Measurements from ENCODE around the gene B4GALNT2. TPM values are rescaled to one million over a fixed set of nuclear protein-coding genes. Genes with fewer than 3 reads are reported as not detected.

The B4GALNT2 gene
- total RNA-seq, 3 donors from 2014 or later (not counting 1 experiment from before 2014, with no cell fraction given): 0.05 TPM; not detected in 1

DNA sequence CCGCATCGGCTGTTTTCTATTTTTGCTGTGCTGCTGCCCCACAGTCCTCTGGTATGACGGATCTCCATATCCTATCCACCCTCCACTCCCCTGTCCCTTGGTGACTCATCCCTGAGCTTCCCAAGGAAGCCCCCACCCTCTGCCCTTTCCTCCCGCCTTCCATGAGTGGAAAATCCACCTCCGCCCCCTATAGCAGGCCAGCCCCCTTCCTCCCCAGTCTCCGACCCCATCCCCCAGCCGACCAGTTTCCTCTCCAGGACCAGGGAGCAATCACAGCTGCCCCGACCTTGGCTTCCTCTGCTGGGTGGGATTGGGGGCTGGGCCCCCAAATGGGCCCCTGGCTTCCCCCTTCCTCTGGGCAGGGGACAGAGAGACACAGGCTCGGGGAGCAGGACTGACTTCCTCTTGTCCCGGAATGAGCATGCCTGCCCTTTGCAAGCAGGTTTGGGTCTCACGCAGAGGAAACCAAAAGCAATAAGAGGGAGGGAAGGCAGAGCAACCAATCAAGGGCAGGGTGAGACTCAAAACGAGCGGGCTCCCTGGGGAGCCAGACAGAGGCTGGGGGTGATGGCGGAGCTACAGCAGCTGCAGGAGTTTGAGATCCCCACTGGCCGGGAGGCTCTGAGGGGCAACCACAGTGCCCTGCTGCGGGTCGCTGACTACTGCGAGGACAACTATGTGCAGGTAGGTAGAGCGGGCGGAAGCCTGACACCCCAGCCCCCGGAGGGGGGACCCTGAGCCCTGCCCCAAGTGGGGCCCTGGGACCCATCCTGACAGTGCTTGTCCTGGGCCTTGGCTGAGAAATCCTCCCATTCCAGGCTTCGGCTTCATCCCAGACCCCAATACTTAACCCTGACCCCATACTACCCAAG, 77.8 kb downstream of the B4GALNT2 start, which contains the start of the genes ABI3 and GNGT2:
Gene ABI3, plus strand, starts transcription at position 550 of the 872 bp plus-strand sequence. Its CDS starts 18 bp downstream, at position 568.
Gene GNGT2, minus strand, starts transcription at position 417 of the 872 bp plus-strand sequence. CDS start 3,152 bp downstream, outside the sequence.
- no peaks in the 10 kb centered on the region for H3K9me3 ChIP-seq (ENCODE audit: control insufficient read depth, insufficient read depth, low read length)
- Mint-ChIP-seq H3K27ac (peak within 1 kb of the TSS; percentile 83 to 98), H3K4me1 (peaks cover 78 to 84% of the 10 kb centered on the region in 2 donors), H3K9me3 (no peaks in the 10 kb centered on the region), H3K27me3 (ENCODE audit: low read depth in 2 of 2) (no peaks in the 10 kb centered on the region), H3K4me3 (peak within 1 kb of the TSS; percentile 100), H3K36me3 (peaks cover 19% of the 10 kb centered on the region)
- H3K27me3 ChIP-seq (ENCODE audit: control insufficient read depth, insufficient read depth, low read length): no peaks in the 10 kb centered on the region
- peak within 1 kb of the TSS; percentile 59 for H3K4me3 ChIP-seq (ENCODE audit: low read length)
- peak within 1 kb of the TSS; percentile 82 for H3K27ac ChIP-seq (ENCODE audit: low read length)
- DNase-seq: peak; percentile 51 to 83
- 12% methylated on average over 22 of the region's 22 CpGs for WGBS (ENCODE audit: insufficient coverage)
- ATAC-seq: peak; percentile 71 to 75 (median 75)
- TF ChIP-seq, protein P1, sequence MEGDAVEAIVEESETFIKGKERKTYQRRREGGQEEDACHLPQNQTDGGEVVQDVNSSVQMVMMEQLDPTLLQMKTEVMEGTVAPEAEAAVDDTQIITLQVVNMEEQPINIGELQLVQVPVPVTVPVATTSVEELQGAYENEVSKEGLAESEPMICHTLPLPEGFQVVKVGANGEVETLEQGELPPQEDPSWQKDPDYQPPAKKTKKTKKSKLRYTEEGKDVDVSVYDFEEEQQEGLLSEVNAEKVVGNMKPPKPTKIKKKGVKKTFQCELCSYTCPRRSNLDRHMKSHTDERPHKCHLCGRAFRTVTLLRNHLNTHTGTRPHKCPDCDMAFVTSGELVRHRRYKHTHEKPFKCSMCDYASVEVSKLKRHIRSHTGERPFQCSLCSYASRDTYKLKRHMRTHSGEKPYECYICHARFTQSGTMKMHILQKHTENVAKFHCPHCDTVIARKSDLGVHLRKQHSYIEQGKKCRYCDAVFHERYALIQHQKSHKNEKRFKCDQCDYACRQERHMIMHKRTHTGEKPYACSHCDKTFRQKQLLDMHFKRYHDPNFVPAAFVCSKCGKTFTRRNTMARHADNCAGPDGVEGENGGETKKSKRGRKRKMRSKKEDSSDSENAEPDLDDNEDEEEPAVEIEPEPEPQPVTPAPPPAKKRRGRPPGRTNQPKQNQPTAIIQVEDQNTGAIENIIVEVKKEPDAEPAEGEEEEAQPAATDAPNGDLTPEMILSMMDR (IDR thresholded peaks at IDR 0.05): no peak
- intact Hi-C loops (cut with micrococcal nuclease): loop anchor here (1.0 kb wide), 1 partner anchor 8 kb away; no protein-coding TSS in a partner anchor
- peaks cover 83% of the 10 kb centered on the region for H3K4me1 ChIP-seq (ENCODE audit: control insufficient read depth, insufficient read depth, low read length)
- peaks cover 16% of the 10 kb centered on the region for H3K36me3 ChIP-seq (ENCODE audit: control insufficient read depth, insufficient read depth, low read length)

DNA sequence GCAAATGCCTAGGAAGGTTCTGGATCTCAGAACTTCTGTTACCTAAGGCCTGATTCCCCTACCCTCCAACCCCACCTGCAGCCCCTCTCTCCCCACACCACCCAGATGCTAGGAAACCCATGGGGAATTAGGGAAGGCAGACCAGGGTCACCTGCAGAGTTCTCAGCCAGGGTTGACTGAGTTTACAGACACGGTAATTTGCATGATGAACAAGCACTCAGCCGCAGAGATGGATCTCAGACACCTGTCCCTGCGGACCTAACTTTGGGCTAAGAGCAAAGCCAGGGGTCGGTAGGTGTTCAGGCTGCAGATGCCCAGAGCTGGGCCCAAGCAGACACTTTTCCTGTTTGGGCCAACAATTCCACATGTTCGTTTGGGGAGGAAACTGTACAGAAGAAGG, 80.8 kb downstream of the B4GALNT2 start:
- DNase-seq (no peak), ATAC-seq (no peak)
- intact Hi-C loops (cut with micrococcal nuclease): no loop called here
- Histone ChIP-seq H3K27ac (ENCODE audit: low read length) (peak overlapping the region; percentile 56), H3K4me1 (ENCODE audit: control insufficient read depth, insufficient read depth, low read length) (peaks cover 97% of the 10 kb centered on the region), H3K27me3 (ENCODE audit: control insufficient read depth, insufficient read depth, low read length) (no peaks in the 10 kb centered on the region), H3K9me3 (ENCODE audit: control insufficient read depth, insufficient read depth, low read length) (no peaks in the 10 kb centered on the region), H3K36me3 (ENCODE audit: control insufficient read depth, insufficient read depth, low read length) (peaks cover 15% of the 10 kb centered on the region), H3K4me3 (ENCODE audit: low read length) (peak overlapping the region; percentile 59)
- Mint-ChIP-seq H3K36me3 (peaks cover 14% of the 10 kb centered on the region), H3K27me3 (ENCODE audit: low read depth in 2 of 2) (no peaks in the 10 kb centered on the region), H3K4me1 (peaks cover 91% of the 10 kb centered on the region in 2 donors), H3K27ac (peak overlapping the region; percentile 83 to 98), H3K9me3 (no peaks in the 10 kb centered on the region), H3K4me3 (peak overlapping the region; percentile 100)
- TF ChIP-seq, protein P1 (IDR thresholded peaks at IDR 0.05): no peak
- WGBS (ENCODE audit: insufficient coverage): 37% methylated on average over 5 of the region's 5 CpGs

DNA sequence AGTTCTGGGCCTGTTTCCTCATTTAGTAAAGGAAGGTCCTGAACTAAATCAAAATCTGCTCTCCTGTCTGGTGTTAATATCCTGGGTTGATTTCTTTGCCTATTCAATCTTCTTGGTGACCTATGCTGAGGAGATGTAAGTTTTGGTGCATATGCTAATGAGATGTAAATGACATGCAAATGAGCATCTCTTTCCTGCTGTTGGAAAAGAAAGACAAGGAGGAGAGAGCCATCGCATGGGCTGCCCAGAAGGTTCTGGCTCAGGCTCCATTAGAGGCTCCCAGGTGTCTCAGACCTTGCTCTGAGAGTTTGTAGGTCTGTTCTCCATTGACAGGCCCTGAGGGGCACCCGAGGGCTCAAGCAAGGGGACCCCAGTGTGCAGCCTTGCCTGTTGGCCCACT, 81.3 kb downstream of the B4GALNT2 start:
- peak overlapping the region; percentile 100 for H3K4me3 Mint-ChIP-seq
- intact Hi-C loops (cut with micrococcal nuclease): no loop called here
- Histone ChIP-seq H3K9me3 (ENCODE audit: control insufficient read depth, insufficient read depth, low read length) (no peaks in the 10 kb centered on the region), H3K4me1 (ENCODE audit: control insufficient read depth, insufficient read depth, low read length) (peaks cover 97% of the 10 kb centered on the region), H3K27ac (ENCODE audit: low read length) (peak overlapping the region; percentile 56), H3K36me3 (ENCODE audit: control insufficient read depth, insufficient read depth, low read length) (peaks cover 15% of the 10 kb centered on the region), H3K4me3 (ENCODE audit: low read length) (peak overlapping the region; percentile 59), H3K27me3 (ENCODE audit: control insufficient read depth, insufficient read depth, low read length) (no peaks in the 10 kb centered on the region)
- 71% methylated on average over 2 of the region's 2 CpGs for WGBS (ENCODE audit: insufficient coverage)
- H3K27ac Mint-ChIP-seq: peak overlapping the region; percentile 83 to 98
- no peaks in the 10 kb centered on the region for H3K9me3 Mint-ChIP-seq
- DNase-seq (no peak), ATAC-seq (no peak)
- peaks cover 92 to 93% of the 10 kb centered on the region in 2 donors for H3K4me1 Mint-ChIP-seq
- TF ChIP-seq, protein P1 (IDR thresholded peaks at IDR 0.05): no peak
- H3K36me3 Mint-ChIP-seq: peaks cover 14% of the 10 kb centered on the region
- no peaks in the 10 kb centered on the region for H3K27me3 Mint-ChIP-seq (ENCODE audit: low read depth in 2 of 2)

Measured in natural killer cell (primary cell).